ENCODE data around the gene GPS1.

The GPS1 gene

GRCh38 chr17:82090549-82091263, 39.0 kb downstream of the GPS1 start:
- Histone ChIP-seq H3K4me3 (ENCODE audit: low read length) (no peak overlapping the region), H3K79me2 (ENCODE audit: low read length) (peaks cover 27% of the 10 kb centered on the region), H3K4me2 (ENCODE audit: low read length) (no peak overlapping the region), H3K27me3 (ENCODE audit: low read depth, low read length) (no peaks in the 10 kb centered on the region), H3K9ac (ENCODE audit: low read length) (no peak overlapping the region), H3K27ac (ENCODE audit: low read length) (no peak overlapping the region), H2AFZ (ENCODE audit: low read depth, low read length) (no peak overlapping the region), H3K36me3 (replicated peaks; ENCODE audit: low read depth, low read length) (peaks cover 87% of the 10 kb centered on the region), H4K20me1 (ENCODE audit: insufficient read depth, low read length) (peaks cover 23% of the 10 kb centered on the region), H3K9me3 (ENCODE audit: insufficient read depth, low read length) (no peaks in the 10 kb centered on the region), H3K4me1 (ENCODE audit: low read length) (no peaks in the 10 kb centered on the region)
- TF ChIP-seq EZH2phosphoT487 (IDR thresholded peaks at IDR 0.05; ENCODE audit: low read depth) (no peak), CTCF (IDR thresholded peaks at IDR 0.05; ENCODE audit: low read depth, low read length) (no peak)

- Histone ChIP-seq H3K9me3 (ENCODE audit: insufficient read depth, low read length) (no peaks in the 10 kb centered on the region), H3K4me2 (ENCODE audit: low read length) (no peak overlapping the region), H3K27me3 (ENCODE audit: low read depth, low read length) (no peaks in the 10 kb centered on the region), H3K79me2 (ENCODE audit: low read length) (peaks cover 34% of the 10 kb centered on the region), H3K27ac (ENCODE audit: low read length) (no peak overlapping the region), H3K4me1 (ENCODE audit: low read length) (peaks cover 4% of the 10 kb centered on the region), H4K20me1 (ENCODE audit: insufficient read depth, low read length) (peaks cover 28% of the 10 kb centered on the region), H3K36me3 (replicated peaks; ENCODE audit: low read depth, low read length) (peaks cover 87% of the 10 kb centered on the region), H3K4me3 (ENCODE audit: low read length) (no peak overlapping the region), H3K9ac (ENCODE audit: low read length) (no peak overlapping the region), H2AFZ (ENCODE audit: low read depth, low read length) (no peak overlapping the region)
- no peak for TF ChIP-seq EZH2phosphoT487 (IDR thresholded peaks at IDR 0.05; ENCODE audit: low read depth)
- no peak for TF ChIP-seq CTCF (IDR thresholded peaks at IDR 0.05; ENCODE audit: low read depth, low read length)
These were observed 39.8 kb downstream of the GPS1 start for GRCh38 chr17:82091264-82092066.

GRCh38 chr17:82092094-82092586, 40.4 kb downstream of the GPS1 start:
- H3K79me2 ChIP-seq (ENCODE audit: low read length) = peaks cover 41% of the 10 kb centered on the region
- no peak for TF ChIP-seq EZH2phosphoT487 (IDR thresholded peaks at IDR 0.05; ENCODE audit: low read depth)
- no peak for TF ChIP-seq CTCF (IDR thresholded peaks at IDR 0.05; ENCODE audit: low read depth, low read length)
- no peaks in the 10 kb centered on the region for H3K9me3 ChIP-seq (ENCODE audit: insufficient read depth, low read length)
- peaks cover 32% of the 10 kb centered on the region for H4K20me1 ChIP-seq (ENCODE audit: insufficient read depth, low read length)
- no peak overlapping the region for H3K9ac ChIP-seq (ENCODE audit: low read length)
- no peak overlapping the region for H3K27ac ChIP-seq (ENCODE audit: low read length)
- no peak overlapping the region for H3K4me2 ChIP-seq (ENCODE audit: low read length)
- no peak overlapping the region for H2AFZ ChIP-seq (ENCODE audit: low read depth, low read length)
- H3K27me3 ChIP-seq (ENCODE audit: low read depth, low read length) = no peaks in the 10 kb centered on the region
- H3K4me3 ChIP-seq (ENCODE audit: low read length) = no peak overlapping the region
- H3K4me1 ChIP-seq (ENCODE audit: low read length) = peaks cover 7% of the 10 kb centered on the region
- peaks cover 90% of the 10 kb centered on the region for H3K36me3 ChIP-seq (replicated peaks; ENCODE audit: low read depth, low read length)

- Histone ChIP-seq H3K9me3 (ENCODE audit: insufficient read depth, low read length) (no peaks in the 10 kb centered on the region), H3K36me3 (replicated peaks; ENCODE audit: low read depth, low read length) (peaks cover 87% of the 10 kb centered on the region), H3K4me3 (ENCODE audit: low read length) (no peak overlapping the region), H3K4me2 (ENCODE audit: low read length) (no peak overlapping the region), H2AFZ (ENCODE audit: low read depth, low read length) (no peak overlapping the region), H3K9ac (ENCODE audit: low read length) (no peak overlapping the region), H3K27me3 (ENCODE audit: low read depth, low read length) (no peaks in the 10 kb centered on the region), H3K27ac (ENCODE audit: low read length) (no peak overlapping the region), H3K4me1 (ENCODE audit: low read length) (peaks cover 7% of the 10 kb centered on the region), H4K20me1 (ENCODE audit: insufficient read depth, low read length) (peaks cover 30% of the 10 kb centered on the region), H3K79me2 (ENCODE audit: low read length) (peaks cover 46% of the 10 kb centered on the region)
- no peak for TF ChIP-seq EZH2phosphoT487 (IDR thresholded peaks at IDR 0.05; ENCODE audit: low read depth)
- TF ChIP-seq CTCF (IDR thresholded peaks at IDR 0.05; ENCODE audit: low read depth, low read length) = no peak
These were observed 40.9 kb downstream of the GPS1 start for GRCh38 chr17:82092628-82092994.
